Memory B cell (primary cell): Measurements from ENCODE around the gene PLD5.
"Not testable (repeated sequence)": the region's sequence is repeated elsewhere in the genome, so short reads cannot be mapped to it uniquely, and the experiment has no call there.

Experiments
- ATAC-seq: fragments of 150-1000 bp; cut with Tn5 transposase; 2 replicates; pipeline ENCODE4 v1.10.0; 2021; ENCODE audit warnings: low read depth, mild to moderate bottlenecking, moderate library complexity
- DNase-seq, 2 donors: peaks; one replicate each; pipeline ENCODE4 v3.0.0; 2022; ENCODE audit warnings: low spot score in 2 of 2
- H3K27ac Mint-ChIP-seq: one replicate; pipeline ENCODE4 v1.8.0; 2022; ENCODE audit warnings: mild to moderate bottlenecking, moderate library complexity, mixed read lengths
- H3K27me3 Mint-ChIP-seq: one replicate; pipeline ENCODE4 v1.8.0; 2022; ENCODE audit warnings: mixed read lengths
- H3K36me3 Mint-ChIP-seq: one replicate; pipeline ENCODE4 v1.8.0; 2022; ENCODE audit warnings: mild to moderate bottlenecking, mixed read lengths
- H3K4me1 Mint-ChIP-seq: one replicate; pipeline ENCODE4 v1.8.0; 2022; ENCODE audit warnings: mixed read lengths
- H3K4me3 Mint-ChIP-seq: one replicate; pipeline ENCODE4 v1.8.0; 2022; ENCODE audit warnings: mild to moderate bottlenecking, moderate library complexity, mixed read lengths
- H3K9me3 Mint-ChIP-seq: one replicate; pipeline ENCODE4 v1.8.0; 2022; ENCODE audit warnings: mixed read lengths

The PLD5 gene

GRCh38 chr1:242139442-242139841, 385.1 kb downstream of the PLD5 start:
- no peaks in the 10 kb centered on the region for H3K9me3 Mint-ChIP-seq
- ATAC-seq (no peak), DNase-seq (no peak)
- no peaks in the 10 kb centered on the region for H3K36me3 Mint-ChIP-seq
- H3K4me3 Mint-ChIP-seq = no peak overlapping the region
- peaks cover 9% of the 10 kb centered on the region for H3K27me3 Mint-ChIP-seq
- H3K4me1 Mint-ChIP-seq = peaks cover 2% of the 10 kb centered on the region
- H3K27ac Mint-ChIP-seq = no peak overlapping the region

- DNase-seq (no peak), ATAC-seq (no peak)
- no peaks in the 10 kb centered on the region for H3K27me3 Mint-ChIP-seq
Observed at GRCh38 chr1:242133796-242134195, 390.7 kb downstream of the PLD5 start.

GRCh38 chr1:242133351-242133750, 391.1 kb downstream of the PLD5 start:
- ATAC-seq (no peak), DNase-seq (no peak)
- Mint-ChIP-seq H3K9me3 (peaks cover 4% of the 10 kb centered on the region), H3K36me3 (no peaks in the 10 kb centered on the region), H3K27me3 (no peaks in the 10 kb centered on the region), H3K27ac (no peak overlapping the region), H3K4me1 (no peaks in the 10 kb centered on the region), H3K4me3 (no peak overlapping the region)

More at GRCh38 chr1:242133796-242134195, 390.7 kb downstream of the PLD5 start:
- Mint-ChIP-seq H3K4me3 (no peak overlapping the region), H3K36me3 (no peaks in the 10 kb centered on the region), H3K4me1 (no peaks in the 10 kb centered on the region), H3K9me3 (peaks cover 4% of the 10 kb centered on the region), H3K27ac (no peak overlapping the region)

- Mint-ChIP-seq H3K27ac (no peak overlapping the region), H3K4me3 (no peak overlapping the region), H3K36me3 (no peaks in the 10 kb centered on the region), H3K9me3 (peaks cover 4% of the 10 kb centered on the region), H3K27me3 (no peaks in the 10 kb centered on the region), H3K4me1 (no peaks in the 10 kb centered on the region)
- DNase-seq (no peak), ATAC-seq (no peak)
Observed at GRCh38 chr1:242132121-242132817, 392.2 kb downstream of the PLD5 start.

- no peak overlapping the region for H3K27ac Mint-ChIP-seq
- H3K4me1 Mint-ChIP-seq = no peaks in the 10 kb centered on the region
- ATAC-seq (no peak), DNase-seq (no peak)
- peaks cover 4% of the 10 kb centered on the region for H3K9me3 Mint-ChIP-seq
- no peaks in the 10 kb centered on the region for H3K27me3 Mint-ChIP-seq
- H3K4me3 Mint-ChIP-seq = no peak overlapping the region
- H3K36me3 Mint-ChIP-seq = no peaks in the 10 kb centered on the region
Observed at GRCh38 chr1:242128951-242129502, 395.5 kb downstream of the PLD5 start.

- no peak overlapping the region for H3K27ac Mint-ChIP-seq
- no peaks in the 10 kb centered on the region for H3K4me1 Mint-ChIP-seq
- H3K27me3 Mint-ChIP-seq = no peaks in the 10 kb centered on the region
Observed at GRCh38 chr1:242120432-242120831, 404.1 kb downstream of the PLD5 start.

GRCh38 chr1:242100921-242101320, 423.6 kb downstream of the PLD5 start:
- H3K4me3 Mint-ChIP-seq = no peak overlapping the region
- no peaks in the 10 kb centered on the region for H3K4me1 Mint-ChIP-seq
- no peak overlapping the region for H3K27ac Mint-ChIP-seq
- peaks cover 1% of the 10 kb centered on the region for H3K9me3 Mint-ChIP-seq
- ATAC-seq (no peak), DNase-seq (no peak)
- H3K36me3 Mint-ChIP-seq = no peaks in the 10 kb centered on the region
- H3K27me3 Mint-ChIP-seq = peaks cover 4% of the 10 kb centered on the region

More at GRCh38 chr1:242120432-242120831, 404.1 kb downstream of the PLD5 start:
- no peaks in the 10 kb centered on the region for H3K36me3 Mint-ChIP-seq
- no peaks in the 10 kb centered on the region for H3K9me3 Mint-ChIP-seq
- ATAC-seq (no peak), DNase-seq (no peak)
- H3K4me3 Mint-ChIP-seq = no peak overlapping the region

- not testable (repeated sequence) for ATAC-seq, H3K4me3 Mint-ChIP-seq, DNase-seq, H3K36me3 Mint-ChIP-seq, H3K4me1 Mint-ChIP-seq, H3K27ac Mint-ChIP-seq, H3K27me3 Mint-ChIP-seq, H3K9me3 Mint-ChIP-seq
Observed at GRCh38 chr1:242097283-242097682, 427.2 kb downstream of the PLD5 start.

- no peak for ATAC-seq
- no peak overlapping the region for H3K27ac Mint-ChIP-seq
- no peak overlapping the region for H3K4me3 Mint-ChIP-seq
- DNase-seq = no peak
- peaks cover 1% of the 10 kb centered on the region for H3K9me3 Mint-ChIP-seq
- H3K27me3 Mint-ChIP-seq = peaks cover 1% of the 10 kb centered on the region
- H3K4me1 Mint-ChIP-seq = no peaks in the 10 kb centered on the region
- no peaks in the 10 kb centered on the region for H3K36me3 Mint-ChIP-seq
Observed at GRCh38 chr1:242093116-242093515, 431.4 kb downstream of the PLD5 start.

GRCh38 chr1:242089911-242090310, 434.6 kb downstream of the PLD5 start:
- Mint-ChIP-seq H3K27ac (no peak overlapping the region), H3K4me3 (no peak overlapping the region), H3K27me3 (peaks cover 3% of the 10 kb centered on the region), H3K36me3 (no peaks in the 10 kb centered on the region), H3K9me3 (no peaks in the 10 kb centered on the region), H3K4me1 (no peaks in the 10 kb centered on the region)
- no peak for ATAC-seq
- no peak for DNase-seq

- no peak for DNase-seq
- ATAC-seq = no peak
- Mint-ChIP-seq H3K4me3 (no peak overlapping the region), H3K4me1 (no peaks in the 10 kb centered on the region), H3K27ac (no peak overlapping the region), H3K36me3 (no peaks in the 10 kb centered on the region), H3K9me3 (no peaks in the 10 kb centered on the region), H3K27me3 (peaks cover 3% of the 10 kb centered on the region)
Observed at GRCh38 chr1:242088875-242089274, 435.6 kb downstream of the PLD5 start.

GRCh38 chr1:242086706-242087105, 437.8 kb downstream of the PLD5 start:
- Mint-ChIP-seq H3K27ac (no peak overlapping the region), H3K9me3 (no peaks in the 10 kb centered on the region), H3K36me3 (no peaks in the 10 kb centered on the region), H3K4me1 (no peaks in the 10 kb centered on the region), H3K27me3 (peaks cover 8% of the 10 kb centered on the region), H3K4me3 (no peak overlapping the region)
- DNase-seq (no peak), ATAC-seq (no peak)

- no peak overlapping the region for H3K27ac Mint-ChIP-seq
- ATAC-seq (no peak), DNase-seq (no peak)
- no peaks in the 10 kb centered on the region for H3K36me3 Mint-ChIP-seq
- H3K9me3 Mint-ChIP-seq = no peaks in the 10 kb centered on the region
- no peaks in the 10 kb centered on the region for H3K4me1 Mint-ChIP-seq
- no peak overlapping the region for H3K4me3 Mint-ChIP-seq
- peaks cover 8% of the 10 kb centered on the region for H3K27me3 Mint-ChIP-seq
Observed at GRCh38 chr1:242086093-242086492, 438.4 kb downstream of the PLD5 start.

- H3K9me3 Mint-ChIP-seq = peaks cover 3% of the 10 kb centered on the region
- no peak for DNase-seq
- no peaks in the 10 kb centered on the region for H3K4me1 Mint-ChIP-seq
- H3K4me3 Mint-ChIP-seq = no peak overlapping the region
- H3K36me3 Mint-ChIP-seq = no peaks in the 10 kb centered on the region
- no peak overlapping the region for H3K27ac Mint-ChIP-seq
- peaks cover 8% of the 10 kb centered on the region for H3K27me3 Mint-ChIP-seq
- no peak for ATAC-seq
Observed at GRCh38 chr1:242083742-242084141, 440.8 kb downstream of the PLD5 start.

GRCh38 chr1:242081446-242081845, 443.1 kb downstream of the PLD5 start:
- no peak overlapping the region for H3K4me3 Mint-ChIP-seq
- H3K27me3 Mint-ChIP-seq = peaks cover 8% of the 10 kb centered on the region
- DNase-seq (no peak), ATAC-seq (no peak)
- peaks cover 3% of the 10 kb centered on the region for H3K9me3 Mint-ChIP-seq
- no peak overlapping the region for H3K27ac Mint-ChIP-seq
- no peaks in the 10 kb centered on the region for H3K4me1 Mint-ChIP-seq
- no peaks in the 10 kb centered on the region for H3K36me3 Mint-ChIP-seq
